ENCODE results near the gene GPR158. TPM values are rescaled to one million over a fixed set of nuclear protein-coding genes. Genes with fewer than 3 reads are reported as not detected.

Gene GPR158
- total and polyA plus RNA-seq, 2 experiments from 2014 or later = not detected

DNA sequence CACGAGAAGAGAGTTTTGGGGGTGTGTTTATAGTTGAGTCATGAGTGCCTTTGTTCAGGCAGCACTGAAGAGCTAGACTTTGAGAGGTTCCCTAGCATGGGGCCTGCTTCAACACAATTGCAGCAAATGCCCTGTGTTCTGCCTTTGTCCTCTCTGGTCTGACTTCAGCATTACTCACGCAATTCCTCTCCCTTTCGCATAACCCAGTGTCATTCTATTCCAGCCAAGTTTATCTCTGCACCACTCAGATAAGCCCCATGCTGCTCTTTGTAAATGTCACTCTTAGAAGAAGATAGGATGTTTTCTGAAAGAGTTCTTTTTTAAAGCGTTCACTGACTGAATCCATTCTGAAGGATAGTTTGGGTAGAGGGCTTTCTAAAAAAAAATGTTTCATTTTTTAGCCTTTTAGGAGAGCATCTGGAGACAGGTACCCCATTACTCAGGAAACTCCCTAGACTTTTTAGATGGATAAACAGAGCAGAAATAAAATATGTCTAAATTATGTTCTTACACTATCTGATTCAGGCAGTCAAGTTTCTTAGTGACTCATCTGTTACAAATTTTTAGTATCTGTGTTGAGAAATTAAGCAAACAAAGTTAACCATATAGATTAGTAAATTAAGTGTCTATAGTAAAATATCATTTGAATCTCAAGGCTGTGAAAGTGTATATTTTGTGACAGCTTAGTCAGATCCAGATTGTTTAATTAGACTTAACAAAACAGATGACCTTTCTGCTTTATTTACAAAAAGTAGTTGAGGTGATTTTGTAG is 318.5 kb downstream of the GPR158 start:
- Histone ChIP-seq H2AFZ (no peak overlapping the region), H3K4me1 (ENCODE audit: insufficient read depth) (no peaks in the 10 kb centered on the region), H3K4me3 (no peak overlapping the region), H3K36me3 (ENCODE audit: low read depth) (no peaks in the 10 kb centered on the region), H4K20me1 (ENCODE audit: insufficient read depth) (no peaks in the 10 kb centered on the region), H3K9me2 (ENCODE audit: insufficient read depth) (no peaks in the 10 kb centered on the region), H3F3A (ENCODE audit: insufficient read depth) (no peaks in the 10 kb centered on the region), H3K4me2 (ENCODE audit: unreplicated experiment) (no peak overlapping the region), H3K27me3 (replicated peaks; ENCODE audit: insufficient read depth) (no peaks in the 10 kb centered on the region), H3K9me3 (ENCODE audit: low read depth) (no peaks in the 10 kb centered on the region), H3K9ac (no peak overlapping the region), H3K27ac (no peak overlapping the region), H3K79me2 (ENCODE audit: insufficient read depth) (no peaks in the 10 kb centered on the region)
- TF ChIP-seq EZH2phosphoT487 (IDR thresholded peaks at IDR 0.05; ENCODE audit: insufficient read depth, low read depth) = no peak
- no peak for TF ChIP-seq EZH2 (IDR thresholded peaks at IDR 0.05; ENCODE audit: insufficient read depth, poor library complexity, severe bottlenecking)
- peak; percentile 29 for DNase-seq
- in situ Hi-C loops (cut with MboI) = no loop called here
- 14 to 17% methylated on average over 4 of the region's 4 CpGs for WGBS, 2 experiments (ENCODE audit: low coverage in 1 of 2, low lambda C conversion rate in 2 of 2, missing lambda C conversion rate in 2 of 2)

DNA sequence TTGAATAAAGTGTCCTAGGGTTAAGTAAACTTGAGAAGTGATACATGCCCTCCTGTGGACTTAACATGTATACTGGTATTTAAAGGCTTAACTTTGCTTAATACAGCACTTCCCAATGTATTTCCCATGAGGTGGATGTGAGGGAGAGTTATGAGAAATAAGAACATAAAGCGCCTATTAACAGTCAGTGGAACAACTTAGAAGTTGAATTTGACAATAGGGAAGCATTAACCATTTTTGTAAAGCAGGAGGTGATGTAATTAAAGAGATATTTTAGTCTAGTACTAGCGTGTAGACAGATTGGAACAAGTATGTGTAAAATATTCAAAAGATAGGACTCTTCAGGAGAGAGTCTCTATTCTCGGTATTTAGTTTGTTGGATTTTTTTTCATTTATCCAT is 322.4 kb downstream of the GPR158 start:
- H3K9me2 ChIP-seq (ENCODE audit: insufficient read depth) = no peaks in the 10 kb centered on the region
- 9 to 10% methylated on average over 3 of the region's 3 CpGs for WGBS, 2 experiments (ENCODE audit: low coverage in 1 of 2, low lambda C conversion rate in 2 of 2, missing lambda C conversion rate in 2 of 2)

DNA sequence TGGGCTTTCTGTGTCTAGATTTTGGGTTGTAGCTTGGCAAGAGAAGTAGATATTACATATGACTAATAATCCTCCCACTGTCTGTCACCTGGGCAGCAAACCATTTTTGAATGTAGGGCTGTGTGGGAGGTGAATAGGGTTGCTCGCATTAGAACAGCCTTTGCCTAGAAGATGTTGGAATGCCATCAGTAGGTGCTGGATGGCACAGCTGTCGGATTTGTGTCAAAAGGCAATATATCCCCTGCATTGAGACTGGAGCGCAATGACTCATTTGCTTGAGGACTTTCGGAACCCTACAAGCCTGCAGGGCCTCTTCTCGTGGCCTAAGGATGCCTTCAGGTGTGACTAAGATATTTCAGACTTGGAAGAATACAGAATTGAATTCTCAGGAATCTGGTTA is 323.8 kb downstream of the GPR158 start:
- Histone ChIP-seq H3K9ac (no peak overlapping the region), H3K4me3 (no peak overlapping the region), H3K9me2 (ENCODE audit: insufficient read depth) (no peaks in the 10 kb centered on the region), H3K4me2 (ENCODE audit: unreplicated experiment) (no peak overlapping the region), H3K27ac (no peak overlapping the region), H3F3A (ENCODE audit: insufficient read depth) (no peaks in the 10 kb centered on the region), H3K79me2 (ENCODE audit: insufficient read depth) (no peaks in the 10 kb centered on the region), H3K4me1 (ENCODE audit: insufficient read depth) (no peaks in the 10 kb centered on the region), H2AFZ (no peak overlapping the region), H4K20me1 (ENCODE audit: insufficient read depth) (no peaks in the 10 kb centered on the region), H3K9me3 (ENCODE audit: low read depth) (no peaks in the 10 kb centered on the region), H3K36me3 (ENCODE audit: low read depth) (no peaks in the 10 kb centered on the region), H3K27me3 (replicated peaks; ENCODE audit: insufficient read depth) (no peaks in the 10 kb centered on the region)
- in situ Hi-C loops (cut with MboI) = no loop called here
- 22 to 30% methylated on average over 5 of the region's 5 CpGs for WGBS, 2 experiments (ENCODE audit: low coverage in 1 of 2, low lambda C conversion rate in 2 of 2, missing lambda C conversion rate in 2 of 2)
- TF ChIP-seq EZH2phosphoT487 (IDR thresholded peaks at IDR 0.05; ENCODE audit: insufficient read depth, low read depth) = no peak
- no peak for DNase-seq

More for the DNA sequence above, 322.4 kb downstream of the GPR158 start:
- no peak overlapping the region for H2AFZ ChIP-seq
- H3K9me3 ChIP-seq (ENCODE audit: low read depth) = no peaks in the 10 kb centered on the region
- no peaks in the 10 kb centered on the region for H3K27me3 ChIP-seq (replicated peaks; ENCODE audit: insufficient read depth)
- no peak overlapping the region for H3K4me3 ChIP-seq
- no peak for DNase-seq
- H3K79me2 ChIP-seq (ENCODE audit: insufficient read depth) = no peaks in the 10 kb centered on the region
- no peaks in the 10 kb centered on the region for H3K4me1 ChIP-seq (ENCODE audit: insufficient read depth)
- in situ Hi-C loops (cut with MboI) = no loop called here
- H3K36me3 ChIP-seq (ENCODE audit: low read depth) = no peaks in the 10 kb centered on the region
- H4K20me1 ChIP-seq (ENCODE audit: insufficient read depth) = no peaks in the 10 kb centered on the region
- no peak overlapping the region for H3K4me2 ChIP-seq (ENCODE audit: unreplicated experiment)
- TF ChIP-seq EZH2phosphoT487 (IDR thresholded peaks at IDR 0.05; ENCODE audit: insufficient read depth, low read depth) (no peak), EZH2 (IDR thresholded peaks at IDR 0.05; ENCODE audit: insufficient read depth, poor library complexity, severe bottlenecking) (no peak)
- H3K9ac ChIP-seq = no peak overlapping the region
- no peaks in the 10 kb centered on the region for H3F3A ChIP-seq (ENCODE audit: insufficient read depth)
- H3K27ac ChIP-seq = no peak overlapping the region

DNA sequence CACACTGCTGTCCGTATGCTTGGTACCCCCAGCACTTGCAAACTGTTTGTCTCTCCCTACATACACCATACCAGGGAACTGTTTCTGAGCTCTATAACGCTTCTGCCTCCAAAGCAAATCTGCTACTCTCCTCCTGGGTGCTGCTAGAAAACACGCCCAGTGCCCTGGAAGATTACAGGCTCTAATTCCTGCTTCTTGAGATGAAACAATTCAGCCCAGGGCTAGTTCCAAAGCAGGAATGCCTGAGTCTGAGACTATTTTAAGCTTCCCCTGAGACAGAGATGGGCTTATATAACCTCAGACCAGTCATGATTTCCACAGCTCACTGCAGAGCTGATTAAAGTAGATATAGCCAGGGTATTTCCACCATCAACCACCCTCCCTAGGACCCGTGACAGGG is 327.1 kb downstream of the GPR158 start:
- no peaks in the 10 kb centered on the region for H3K9me2 ChIP-seq (ENCODE audit: insufficient read depth)
- no peak overlapping the region for H2AFZ ChIP-seq
- H3K27ac ChIP-seq = no peak overlapping the region
- in situ Hi-C loops (cut with MboI) = no loop called here
- no peaks in the 10 kb centered on the region for H3K9me3 ChIP-seq (ENCODE audit: low read depth)
- no peak overlapping the region for H3K4me3 ChIP-seq
- no peaks in the 10 kb centered on the region for H3K36me3 ChIP-seq (ENCODE audit: low read depth)
- H3K79me2 ChIP-seq (ENCODE audit: insufficient read depth) = no peaks in the 10 kb centered on the region
- no peak overlapping the region for H3K9ac ChIP-seq
- H4K20me1 ChIP-seq (ENCODE audit: insufficient read depth) = no peaks in the 10 kb centered on the region
- no peak overlapping the region for H3K4me2 ChIP-seq (ENCODE audit: unreplicated experiment)
- WGBS, 2 experiments (ENCODE audit: low coverage in 1 of 2, low lambda C conversion rate in 2 of 2, missing lambda C conversion rate in 2 of 2) = 5% methylated on average over 4 of the region's 4 CpGs
- no peaks in the 10 kb centered on the region for H3F3A ChIP-seq (ENCODE audit: insufficient read depth)
- H3K4me1 ChIP-seq (ENCODE audit: insufficient read depth) = no peaks in the 10 kb centered on the region
- TF ChIP-seq EZH2 (IDR thresholded peaks at IDR 0.05; ENCODE audit: insufficient read depth, poor library complexity, severe bottlenecking) = no peak
- no peak for TF ChIP-seq EZH2phosphoT487 (IDR thresholded peaks at IDR 0.05; ENCODE audit: insufficient read depth, low read depth)
- DNase-seq = no peak
- H3K27me3 ChIP-seq (replicated peaks; ENCODE audit: insufficient read depth) = no peaks in the 10 kb centered on the region

Measured in GM23248 (cell line).